Stimulated activated CD4-positive, alpha-beta T cell treated with anti-CD3 and anti-CD28 coated beads, Interleukin-4, amount 100 ng/mL, for 1 hour (primary cell): ENCODE data around the gene FAM227B.
A peak's percentile ranks its signal among the peaks of the same experiment; 100 is the strongest.
"Not testable (repeated sequence)": the region's sequence is repeated elsewhere in the genome, so short reads cannot be mapped to it uniquely, and the experiment has no call there.

Experiments
- DNase-seq: peaks from one replicate; pipeline ENCODE4 v3.0.0-alpha.2; 2020

Gene FAM227B

GRCh38 chr15:49430046-49430445, 190.6 kb downstream of the FAM227B start:
- DNase-seq = no peak

GRCh38 chr15:49428409-49429095, 192.1 kb downstream of the FAM227B start:
- no peak for DNase-seq

DNA sequence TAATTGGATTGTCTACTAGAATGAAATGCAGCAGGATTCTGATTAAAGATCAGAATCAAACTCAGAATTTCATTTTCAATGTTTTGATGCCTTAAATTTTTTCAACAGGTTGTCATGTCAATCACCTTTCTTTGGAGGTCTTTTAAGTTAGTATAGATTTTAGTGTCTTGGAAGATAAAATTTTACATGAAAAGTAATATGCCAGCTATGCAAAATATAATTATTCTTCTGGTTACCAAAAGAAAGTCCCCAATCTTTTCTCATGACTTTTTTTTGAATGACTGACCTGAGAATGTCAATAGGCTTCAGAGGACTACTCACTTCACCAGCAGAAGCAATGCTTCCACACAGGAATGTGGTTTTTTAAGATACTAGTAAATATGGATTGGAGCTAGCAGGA, 193.2 kb downstream of the FAM227B start:
- DNase-seq = no peak

- DNase-seq = no peak
These were observed 195.7 kb downstream of the FAM227B start for GRCh38 chr15:49424954-49425353.

- no peak for DNase-seq
These were observed 196.6 kb downstream of the FAM227B start for GRCh38 chr15:49423901-49424550.

DNA sequence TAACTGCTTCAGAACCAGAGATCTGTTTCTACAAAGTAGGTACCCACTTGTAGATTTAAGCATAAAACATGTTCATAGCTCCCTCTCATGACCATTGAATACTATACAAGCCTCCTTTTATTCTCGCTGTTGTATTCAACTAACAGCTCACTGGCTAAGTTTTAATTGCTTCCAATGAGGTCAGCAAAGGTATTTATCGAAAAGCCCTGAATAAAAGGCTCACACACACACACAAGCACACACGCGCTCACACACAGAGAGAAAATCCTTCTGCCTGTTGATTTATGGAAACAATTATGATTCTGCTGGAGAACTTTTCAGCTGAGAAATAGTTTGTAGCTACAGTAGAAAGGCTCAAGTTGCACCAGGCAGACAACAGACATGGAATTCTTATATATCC, 197.6 kb downstream of the FAM227B start, which contains the start of gene FGF7:
Gene FGF7 (plus strand): TSS at position 222 of the 400 bp plus-strand sequence. CDS start 1,056 bp downstream, outside the sequence.
- DNase-seq = no peak

- peak; percentile 21 for DNase-seq
These were observed 198.6 kb downstream of the FAM227B start for GRCh38 chr15:49421991-49422390.

DNA sequence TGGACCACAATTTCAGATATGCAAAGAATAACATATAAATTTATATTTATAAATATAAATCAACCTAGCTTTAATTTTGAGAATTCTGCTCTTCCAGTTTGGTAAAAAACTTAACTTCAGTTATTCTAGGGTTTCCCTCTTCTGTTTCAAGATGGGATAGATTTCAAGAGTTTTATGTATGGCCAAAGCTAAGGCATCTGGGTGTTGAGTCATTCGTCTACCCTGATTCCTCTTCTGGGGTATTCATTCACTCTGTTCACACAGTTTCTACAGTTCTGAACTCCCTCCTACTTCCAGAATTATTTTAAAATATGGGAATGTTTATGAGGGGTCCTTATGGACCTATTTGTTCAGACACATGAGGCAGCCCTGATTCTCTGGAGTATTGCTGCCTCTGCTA, 201.8 kb downstream of the FAM227B start:
- no peak for DNase-seq

GRCh38 chr15:49415638-49416037, 205.0 kb downstream of the FAM227B start:
- DNase-seq = no peak

DNA sequence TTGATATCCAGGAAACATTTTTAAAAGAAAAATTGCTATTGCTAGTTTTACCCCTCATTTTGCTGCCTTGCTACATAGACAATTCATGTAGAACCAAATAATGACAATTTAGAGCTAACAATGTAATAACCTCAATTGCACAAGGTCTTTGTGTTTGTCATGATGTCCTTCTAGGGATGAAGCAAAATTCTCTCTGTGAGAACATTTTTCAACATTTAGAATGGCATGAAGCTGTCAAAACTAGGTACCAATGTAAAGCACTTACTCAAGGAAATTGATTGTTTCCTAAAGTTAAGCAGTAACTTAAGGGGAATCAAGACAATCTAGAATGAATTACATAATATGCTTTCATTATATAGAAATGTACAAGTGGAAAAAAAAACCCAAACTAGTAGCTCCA, 205.5 kb downstream of the FAM227B start:
- DNase-seq = no peak

- no peak for DNase-seq
These were observed 207.8 kb downstream of the FAM227B start for GRCh38 chr15:49412797-49413196.

DNA sequence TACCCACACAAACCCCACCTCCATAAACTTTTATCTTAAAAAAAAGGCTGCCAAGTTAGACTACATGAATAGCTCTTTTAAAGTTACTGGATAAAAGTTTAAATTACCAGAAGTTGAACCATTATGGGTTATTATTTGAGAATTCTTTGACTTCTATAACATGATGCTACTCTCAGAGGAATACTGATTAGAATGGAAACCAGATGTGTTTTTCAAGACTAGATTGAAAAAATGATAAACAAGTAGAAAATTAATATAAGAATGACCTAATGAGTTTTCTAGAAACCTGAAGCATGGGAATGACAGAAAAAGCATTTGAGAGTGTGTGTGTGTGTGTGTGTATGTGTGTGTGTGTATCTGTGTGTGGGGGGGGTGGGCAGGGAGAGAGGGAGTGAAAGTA, 210.0 kb downstream of the FAM227B start:
- DNase-seq = no peak

- DNase-seq = no peak
These were observed 214.1 kb downstream of the FAM227B start for GRCh38 chr15:49406352-49407118.

- DNase-seq = not testable (repeated sequence)
These were observed 217.9 kb downstream of the FAM227B start for GRCh38 chr15:49402515-49403296.

DNA sequence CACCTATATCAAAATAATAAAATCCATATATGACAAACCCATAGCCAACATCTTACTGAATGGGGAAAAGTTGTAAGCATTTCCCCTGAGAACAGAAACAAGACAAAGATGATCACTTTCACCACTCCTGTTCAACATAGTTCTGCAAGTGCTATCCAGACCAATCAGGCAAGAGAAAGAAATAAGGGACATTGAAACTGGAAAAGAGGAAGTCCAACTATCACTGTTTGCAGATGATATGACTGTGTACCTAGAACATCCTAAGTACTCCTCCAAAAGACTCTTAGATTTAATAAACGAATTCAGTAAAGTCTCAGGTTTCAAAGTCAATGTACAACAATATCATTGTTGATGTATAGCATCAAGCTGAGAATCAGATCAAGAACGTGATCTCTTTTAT, 233.1 kb downstream of the FAM227B start:
- no peak for DNase-seq

- no peak for DNase-seq
These were observed 237.4 kb downstream of the FAM227B start for GRCh38 chr15:49383266-49383665.

- no peak for DNase-seq
These were observed 238.2 kb downstream of the FAM227B start for GRCh38 chr15:49382394-49382793.

DNA sequence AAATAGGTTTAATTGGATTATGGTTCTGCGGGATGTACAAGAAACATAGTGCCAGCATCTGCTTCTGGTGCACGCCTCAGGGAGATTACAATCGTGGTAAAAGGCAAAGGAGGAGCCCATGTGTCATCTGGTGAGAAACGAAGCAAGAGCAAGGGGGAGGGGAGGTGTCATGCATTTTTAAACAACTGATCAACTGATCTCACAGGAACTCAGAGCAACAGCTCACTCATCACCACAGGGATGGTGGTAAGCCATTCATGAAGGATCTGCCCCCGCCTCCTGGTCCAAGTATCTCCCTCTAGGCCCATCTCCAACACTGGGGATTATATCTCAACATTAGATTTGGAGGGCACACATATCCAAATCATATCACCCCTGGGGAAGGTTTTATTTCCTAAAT, 239.7 kb downstream of the FAM227B start:
- no peak for DNase-seq

GRCh38 chr15:49379996-49380395, 240.6 kb downstream of the FAM227B start:
- no peak for DNase-seq

DNA sequence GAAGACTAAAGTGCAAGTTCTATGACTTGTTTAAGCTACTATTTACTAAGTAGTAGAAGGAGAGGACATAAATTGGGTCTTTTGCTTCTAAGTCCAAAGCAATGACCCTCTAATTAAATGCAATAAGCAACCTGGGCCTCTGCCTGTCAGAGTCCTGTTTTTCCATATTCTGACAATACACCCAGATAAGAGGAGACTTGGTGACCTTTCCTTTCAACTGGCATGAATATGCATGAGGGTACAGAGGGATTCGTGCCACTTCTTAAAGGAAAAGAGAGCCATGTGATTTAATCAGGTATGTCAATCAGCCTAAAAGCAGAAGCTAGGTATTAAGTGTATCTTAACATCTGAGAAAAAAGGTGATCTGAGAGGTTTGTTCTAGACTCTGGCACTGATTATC, 248.3 kb downstream of the FAM227B start:
- no peak for DNase-seq

- no peak for DNase-seq
These were observed 249.8 kb downstream of the FAM227B start for GRCh38 chr15:49370782-49371181.

DNA sequence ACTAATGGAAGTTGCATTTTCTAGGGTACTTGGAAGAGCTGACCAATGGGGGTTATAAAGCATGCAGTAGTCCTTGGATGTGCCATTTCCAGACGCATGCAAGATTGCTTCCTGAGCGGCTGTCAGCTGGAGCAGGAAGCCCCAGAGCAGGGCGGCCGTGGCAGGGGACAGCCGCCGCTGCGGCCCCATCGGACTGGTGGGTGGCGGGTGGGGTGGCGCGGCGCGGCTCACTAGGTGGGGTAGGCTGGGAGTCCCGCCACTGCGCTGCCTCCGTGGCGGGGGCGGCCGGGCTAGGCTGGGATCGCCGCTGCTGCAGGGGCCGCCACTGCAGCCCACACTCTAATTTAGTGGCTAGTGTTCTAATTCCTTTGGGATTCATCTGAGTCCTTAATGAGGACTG, 254.1 kb downstream of the FAM227B start:
- DNase-seq = no peak

- no peak for DNase-seq
These were observed 259.2 kb downstream of the FAM227B start for GRCh38 chr15:49361370-49361769.
